ENCODE results near the gene CAMK4. TPM values are rescaled to one million over a fixed set of nuclear protein-coding genes. Genes with fewer than 3 reads are reported as not detected.

The CAMK4 gene
- polyA plus RNA-seq, 1 donor: 10.9 TPM

DNA sequence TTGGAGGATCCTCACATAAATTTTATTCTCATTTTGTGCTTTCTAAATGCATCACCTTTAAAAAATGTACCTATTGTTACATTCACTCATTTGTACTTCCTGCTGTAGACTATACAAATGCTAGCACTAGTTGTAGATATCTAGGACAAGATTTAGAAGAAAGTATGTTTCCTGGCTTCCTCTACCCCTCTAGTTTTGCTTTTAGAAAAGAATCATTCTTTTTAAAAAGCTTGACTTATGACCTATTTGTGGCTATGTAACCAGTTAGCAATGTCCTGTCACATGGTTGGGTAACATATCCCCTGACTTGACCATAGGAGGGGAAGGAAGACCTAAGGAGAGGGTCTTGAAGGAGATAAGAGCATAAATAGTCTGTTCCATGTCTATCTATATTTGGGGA lies 13.3 kb downstream of the CAMK4 start:
- no peak for DNase-seq
- no peaks in the 10 kb centered on the region for H3K36me3 ChIP-seq (ENCODE audit: control insufficient read depth, insufficient read depth, low read length)
- no peaks in the 10 kb centered on the region for H3K27me3 ChIP-seq (ENCODE audit: control insufficient read depth, insufficient read depth, low read length)
- no peaks in the 10 kb centered on the region for H3K9me3 ChIP-seq (ENCODE audit: control insufficient read depth, low read depth, low read length)
- H3K4me3 ChIP-seq (ENCODE audit: low read length): no peak overlapping the region
- no peak overlapping the region for H3K27ac ChIP-seq (ENCODE audit: low read length)
- H3K4me1 ChIP-seq (ENCODE audit: control insufficient read depth, insufficient read depth, low read length): no peaks in the 10 kb centered on the region

DNA sequence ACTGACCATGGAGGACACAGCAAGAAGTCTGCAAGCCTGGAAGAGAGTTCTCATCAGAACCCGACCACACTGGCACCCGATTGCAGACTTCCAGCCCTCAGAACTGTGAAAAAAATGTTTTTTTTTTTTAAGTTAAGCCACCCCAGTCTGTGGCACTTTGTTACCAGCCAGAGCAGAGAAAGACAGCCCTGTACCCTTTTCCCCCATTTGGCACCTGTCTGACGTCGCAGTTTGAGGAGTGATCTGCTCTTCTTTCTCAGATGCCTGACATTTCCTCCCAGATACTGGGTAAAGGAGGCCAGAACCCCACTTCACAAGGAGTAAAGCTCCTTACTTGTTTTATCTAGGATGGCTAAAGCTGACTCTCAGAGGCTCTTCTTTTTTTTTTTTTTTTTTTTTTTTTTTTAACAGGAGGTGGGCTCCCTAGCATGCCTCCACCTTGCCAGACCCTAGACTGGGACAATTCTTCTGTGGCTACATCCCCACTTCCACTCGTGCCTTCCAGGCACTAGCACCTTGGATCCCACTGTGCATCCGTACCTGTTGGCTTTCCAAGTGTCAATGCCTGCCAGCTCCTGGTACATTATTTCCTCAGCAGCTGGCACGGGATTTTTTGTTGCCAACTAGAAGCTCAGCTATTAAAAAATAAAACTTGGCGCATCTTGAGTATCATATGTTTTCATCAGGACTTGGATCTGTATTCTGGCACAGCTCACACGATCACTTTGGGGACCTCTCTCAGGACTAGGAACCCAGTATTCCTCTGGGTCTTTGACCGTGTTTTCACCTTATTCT lies 14.4 kb downstream of the CAMK4 start:
- Histone ChIP-seq H3K4me3 (ENCODE audit: low read length) (no peak overlapping the region), H3K36me3 (ENCODE audit: control insufficient read depth, insufficient read depth, low read length) (no peaks in the 10 kb centered on the region), H3K4me1 (ENCODE audit: control insufficient read depth, insufficient read depth, low read length) (no peaks in the 10 kb centered on the region), H3K9me3 (ENCODE audit: control insufficient read depth, low read depth, low read length) (no peaks in the 10 kb centered on the region), H3K27me3 (ENCODE audit: control insufficient read depth, insufficient read depth, low read length) (no peaks in the 10 kb centered on the region), H3K27ac (ENCODE audit: low read length) (no peak overlapping the region)
- DNase-seq: no peak
- whole genome bisulfite sequencing (ENCODE audit: insufficient coverage, low lambda C conversion rate): no CpG with 5 or more reads among the region's 10 CpGs

DNA sequence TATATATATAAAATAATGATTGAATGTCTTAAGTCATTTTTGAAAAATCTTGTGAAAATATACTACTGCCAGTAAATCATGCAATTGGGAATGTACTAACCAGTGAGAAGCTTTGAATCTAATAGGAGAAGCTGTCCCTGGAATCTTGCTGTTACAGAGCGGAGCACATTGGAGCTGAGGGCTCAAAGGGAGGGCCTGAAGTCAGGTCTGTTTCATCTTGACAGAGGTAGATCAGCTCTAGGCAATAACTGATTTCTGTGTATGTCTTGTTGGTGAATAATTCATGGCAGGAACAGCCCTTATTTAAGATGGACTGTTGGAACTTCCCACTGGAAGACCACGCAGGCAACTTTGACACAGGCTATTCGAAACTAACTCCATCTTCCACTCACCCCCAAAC lies 17.5 kb downstream of the CAMK4 start:
- Histone ChIP-seq H3K36me3 (ENCODE audit: control insufficient read depth, insufficient read depth, low read length) (no peaks in the 10 kb centered on the region), H3K27ac (ENCODE audit: low read length) (no peak overlapping the region), H3K4me1 (ENCODE audit: control insufficient read depth, insufficient read depth, low read length) (no peaks in the 10 kb centered on the region), H3K4me3 (ENCODE audit: low read length) (no peak overlapping the region), H3K27me3 (ENCODE audit: control insufficient read depth, insufficient read depth, low read length) (no peaks in the 10 kb centered on the region), H3K9me3 (ENCODE audit: control insufficient read depth, low read depth, low read length) (no peaks in the 10 kb centered on the region)
- WGBS (ENCODE audit: insufficient coverage, low lambda C conversion rate): no CpG with 5 or more reads among the region's 3 CpGs
- DNase-seq: no peak

DNA sequence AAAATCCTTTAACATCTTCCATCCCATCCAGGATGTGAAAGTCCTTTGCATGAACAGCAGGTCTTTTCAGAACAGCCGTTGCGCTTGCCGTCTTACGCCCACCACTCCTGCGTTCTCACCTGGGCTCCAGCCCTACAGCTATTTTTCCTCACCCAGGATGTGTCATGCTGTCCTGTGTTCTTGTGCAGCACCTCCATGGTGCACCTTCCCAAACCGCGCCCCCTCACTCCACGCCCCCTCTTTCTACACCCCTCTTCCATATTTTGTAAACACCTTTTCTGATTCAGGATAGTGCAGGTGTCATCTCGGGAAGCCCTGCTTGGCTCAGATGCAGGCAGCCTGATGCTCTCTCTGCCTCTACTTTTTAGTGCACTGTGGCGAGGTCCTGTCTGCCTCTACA lies 18.4 kb downstream of the CAMK4 start:
- DNase-seq: no peak

DNA sequence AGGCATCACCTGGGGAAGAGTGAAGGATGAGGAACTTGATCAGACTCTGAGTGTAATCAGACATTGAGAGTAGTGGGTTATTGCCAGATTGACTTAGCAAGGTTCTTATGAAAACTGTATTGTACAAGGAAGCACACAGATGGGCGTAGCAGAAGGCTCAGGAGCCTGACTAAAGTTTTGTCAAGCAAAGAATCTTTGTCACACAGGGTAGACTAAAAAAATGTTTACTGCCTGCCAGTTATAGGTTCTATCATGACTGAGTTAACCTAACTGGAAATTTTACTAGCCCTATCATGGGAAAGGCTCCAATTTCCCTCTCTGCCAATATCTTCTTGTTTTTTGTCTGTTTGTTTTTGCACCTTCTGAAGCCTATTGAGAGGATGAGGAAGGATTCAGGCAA lies 19.1 kb downstream of the CAMK4 start:
- no peak for DNase-seq
- H3K36me3 ChIP-seq (ENCODE audit: control insufficient read depth, insufficient read depth, low read length): no peaks in the 10 kb centered on the region

More for the DNA sequence above, 18.4 kb downstream of the CAMK4 start:
- Histone ChIP-seq H3K4me3 (ENCODE audit: low read length) (no peak overlapping the region), H3K27me3 (ENCODE audit: control insufficient read depth, insufficient read depth, low read length) (no peaks in the 10 kb centered on the region), H3K36me3 (ENCODE audit: control insufficient read depth, insufficient read depth, low read length) (no peaks in the 10 kb centered on the region), H3K27ac (ENCODE audit: low read length) (no peak overlapping the region), H3K9me3 (ENCODE audit: control insufficient read depth, low read depth, low read length) (no peaks in the 10 kb centered on the region), H3K4me1 (ENCODE audit: control insufficient read depth, insufficient read depth, low read length) (no peaks in the 10 kb centered on the region)
- WGBS (ENCODE audit: insufficient coverage, low lambda C conversion rate): 76% methylated on average over 3 of the region's 10 CpGs

DNA sequence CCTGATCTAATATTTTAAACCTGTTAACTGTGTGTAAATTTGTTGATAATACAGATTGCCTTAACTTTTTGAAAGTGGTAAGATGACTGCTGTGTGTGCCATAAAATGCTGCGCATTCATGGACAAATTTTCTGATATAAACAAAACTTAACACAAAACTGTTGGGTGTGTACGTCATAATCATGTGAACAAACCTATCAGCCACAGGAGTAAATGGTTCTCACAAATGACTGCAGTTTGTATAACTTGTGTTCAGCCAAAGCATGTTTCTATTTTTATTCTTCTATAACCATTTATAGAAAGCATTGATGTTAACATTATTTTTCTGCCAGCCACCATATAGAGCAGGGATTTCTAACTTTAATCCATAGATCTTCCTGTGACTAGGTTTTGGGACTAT lies 21.5 kb downstream of the CAMK4 start:
- Histone ChIP-seq H3K4me1 (ENCODE audit: control insufficient read depth, insufficient read depth, low read length) (no peaks in the 10 kb centered on the region), H3K4me3 (ENCODE audit: low read length) (no peak overlapping the region), H3K36me3 (ENCODE audit: control insufficient read depth, insufficient read depth, low read length) (no peaks in the 10 kb centered on the region), H3K9me3 (ENCODE audit: control insufficient read depth, low read depth, low read length) (no peaks in the 10 kb centered on the region), H3K27ac (ENCODE audit: low read length) (no peak overlapping the region), H3K27me3 (ENCODE audit: control insufficient read depth, insufficient read depth, low read length) (no peaks in the 10 kb centered on the region)
- no CpG with 5 or more reads among the region's 2 CpGs for WGBS (ENCODE audit: insufficient coverage, low lambda C conversion rate)
- no peak for DNase-seq

More for the DNA sequence above, 19.1 kb downstream of the CAMK4 start:
- Histone ChIP-seq H3K4me1 (ENCODE audit: control insufficient read depth, insufficient read depth, low read length) (no peaks in the 10 kb centered on the region), H3K27ac (ENCODE audit: low read length) (no peak overlapping the region), H3K27me3 (ENCODE audit: control insufficient read depth, insufficient read depth, low read length) (no peaks in the 10 kb centered on the region), H3K9me3 (ENCODE audit: control insufficient read depth, low read depth, low read length) (no peaks in the 10 kb centered on the region), H3K4me3 (ENCODE audit: low read length) (no peak overlapping the region)
- no CpG with 5 or more reads among the region's 1 CpG for WGBS (ENCODE audit: insufficient coverage, low lambda C conversion rate)

DNA sequence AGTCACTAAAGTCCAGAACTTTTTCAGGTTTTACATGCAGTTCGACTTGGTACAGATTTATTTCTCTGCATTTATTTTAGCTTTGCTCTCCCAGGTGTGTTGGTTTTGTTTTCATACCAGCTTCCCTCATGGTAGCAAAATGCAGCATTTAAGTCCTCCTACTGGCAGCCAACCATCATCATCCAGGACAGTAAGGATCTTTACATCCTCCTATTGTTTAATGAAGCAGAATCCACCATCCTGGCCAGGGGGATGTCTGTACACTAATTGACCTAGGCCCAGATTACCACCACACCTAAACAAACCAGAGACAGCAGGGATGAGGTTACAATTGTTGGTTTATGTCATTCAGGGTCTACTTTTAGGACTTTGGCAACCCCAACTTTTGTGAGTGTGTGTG lies 22.3 kb downstream of the CAMK4 start:
- no peaks in the 10 kb centered on the region for H3K27me3 ChIP-seq (ENCODE audit: control insufficient read depth, insufficient read depth, low read length)
- no peak overlapping the region for H3K4me3 ChIP-seq (ENCODE audit: low read length)
- H3K36me3 ChIP-seq (ENCODE audit: control insufficient read depth, insufficient read depth, low read length): no peaks in the 10 kb centered on the region
- no peak for DNase-seq
- H3K27ac ChIP-seq (ENCODE audit: low read length): no peak overlapping the region
- no peaks in the 10 kb centered on the region for H3K4me1 ChIP-seq (ENCODE audit: control insufficient read depth, insufficient read depth, low read length)
- H3K9me3 ChIP-seq (ENCODE audit: control insufficient read depth, low read depth, low read length): no peaks in the 10 kb centered on the region
- WGBS (ENCODE audit: insufficient coverage, low lambda C conversion rate): 100% methylated on average over 1 of the region's 1 CpG

DNA sequence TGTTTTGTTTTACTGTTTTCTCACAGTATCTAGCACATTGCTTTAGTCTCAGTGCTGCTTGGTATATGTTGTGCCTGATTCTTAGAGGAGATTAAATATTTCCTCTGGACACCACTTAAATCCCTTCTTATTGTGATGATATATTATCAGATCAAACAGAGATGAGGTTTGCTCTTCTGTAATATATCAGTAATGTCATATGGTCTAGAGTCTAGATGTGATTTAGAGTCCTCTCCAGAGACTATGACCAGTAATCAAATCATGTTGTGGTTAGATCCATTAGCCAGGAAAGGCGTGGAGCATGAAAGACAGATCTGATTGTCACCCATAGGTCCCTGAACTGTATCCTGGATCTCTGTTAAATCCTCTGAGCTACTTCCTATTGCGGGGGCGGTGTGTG lies 24.4 kb downstream of the CAMK4 start:
- Histone ChIP-seq H3K36me3 (ENCODE audit: control insufficient read depth, insufficient read depth, low read length) (no peaks in the 10 kb centered on the region), H3K27ac (ENCODE audit: low read length) (no peak overlapping the region), H3K27me3 (ENCODE audit: control insufficient read depth, insufficient read depth, low read length) (no peaks in the 10 kb centered on the region), H3K4me3 (ENCODE audit: low read length) (no peak overlapping the region), H3K9me3 (ENCODE audit: control insufficient read depth, low read depth, low read length) (no peaks in the 10 kb centered on the region), H3K4me1 (ENCODE audit: control insufficient read depth, insufficient read depth, low read length) (no peaks in the 10 kb centered on the region)
- WGBS (ENCODE audit: insufficient coverage, low lambda C conversion rate): no CpG with 5 or more reads among the region's 3 CpGs
- DNase-seq: no peak

DNA sequence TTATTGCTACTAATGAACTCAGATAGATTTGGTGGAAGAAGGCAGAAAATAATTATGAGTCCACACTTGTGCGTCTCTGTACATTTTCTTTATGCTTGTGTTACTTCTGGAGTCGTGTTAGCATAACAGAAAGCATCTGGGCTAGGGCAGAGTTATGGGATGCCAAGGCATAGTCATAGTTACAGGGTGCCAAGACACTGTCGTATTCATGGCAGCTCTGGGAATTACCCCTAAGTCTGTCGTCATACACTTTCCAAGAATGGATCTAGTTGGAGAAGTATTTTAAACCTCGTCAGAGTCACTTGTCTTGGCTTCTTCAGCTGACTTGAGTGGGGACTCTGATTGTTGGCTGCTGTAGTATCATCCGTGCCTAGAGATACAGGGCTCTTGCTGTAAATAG lies 27.7 kb downstream of the CAMK4 start:
- no peak overlapping the region for H3K4me3 ChIP-seq (ENCODE audit: low read length)
- H3K4me1 ChIP-seq (ENCODE audit: control insufficient read depth, insufficient read depth, low read length): no peaks in the 10 kb centered on the region
- H3K27me3 ChIP-seq (ENCODE audit: control insufficient read depth, insufficient read depth, low read length): no peaks in the 10 kb centered on the region
- H3K27ac ChIP-seq (ENCODE audit: low read length): no peak overlapping the region
- DNase-seq: no peak
- no CpG with 5 or more reads among the region's 6 CpGs for WGBS (ENCODE audit: insufficient coverage, low lambda C conversion rate)
- H3K36me3 ChIP-seq (ENCODE audit: control insufficient read depth, insufficient read depth, low read length): no peaks in the 10 kb centered on the region
- H3K9me3 ChIP-seq (ENCODE audit: control insufficient read depth, low read depth, low read length): no peaks in the 10 kb centered on the region

DNA sequence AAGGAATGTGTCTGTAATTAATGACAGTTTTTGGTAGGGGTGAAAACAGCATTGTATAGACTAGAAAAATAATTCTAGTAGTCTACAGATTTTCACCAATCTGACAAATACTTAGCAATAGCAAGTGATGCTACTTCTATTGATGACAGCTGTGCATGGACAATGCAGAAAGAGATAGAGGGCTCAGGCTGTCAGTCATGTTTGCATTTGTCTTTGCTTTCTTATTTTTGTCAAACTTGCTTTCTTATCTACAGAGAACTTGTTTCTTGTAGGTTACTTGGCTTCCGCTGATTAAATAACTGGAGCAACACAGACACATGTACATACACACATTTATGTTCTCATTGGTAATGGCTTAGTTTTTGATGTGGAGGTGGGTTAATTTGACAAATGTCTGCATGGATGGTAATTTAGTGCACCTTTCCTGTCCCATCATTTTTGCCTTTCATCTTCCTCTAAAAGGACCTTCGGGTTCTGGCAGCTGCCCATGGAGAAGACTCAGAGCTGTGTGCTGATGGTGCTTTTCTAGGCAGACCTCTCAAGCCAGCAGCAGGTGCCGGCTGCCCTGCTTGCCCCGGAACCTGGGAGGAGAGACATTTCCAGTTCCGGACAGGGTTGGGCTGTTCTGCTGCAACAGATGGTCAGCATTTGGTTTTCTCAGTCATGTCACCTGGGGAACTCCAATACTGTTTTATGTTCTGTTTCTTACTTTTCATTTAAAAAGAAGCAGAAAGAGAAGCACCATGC lies 28.8 kb downstream of the CAMK4 start:
- Histone ChIP-seq H3K27me3 (ENCODE audit: control insufficient read depth, insufficient read depth, low read length) (no peaks in the 10 kb centered on the region), H3K36me3 (ENCODE audit: control insufficient read depth, insufficient read depth, low read length) (no peaks in the 10 kb centered on the region), H3K4me3 (ENCODE audit: low read length) (no peak overlapping the region), H3K9me3 (ENCODE audit: control insufficient read depth, low read depth, low read length) (no peaks in the 10 kb centered on the region), H3K27ac (ENCODE audit: low read length) (no peak overlapping the region), H3K4me1 (ENCODE audit: control insufficient read depth, insufficient read depth, low read length) (no peaks in the 10 kb centered on the region)
- no peak for DNase-seq
- WGBS (ENCODE audit: insufficient coverage, low lambda C conversion rate): no CpG with 5 or more reads among the region's 5 CpGs

DNA sequence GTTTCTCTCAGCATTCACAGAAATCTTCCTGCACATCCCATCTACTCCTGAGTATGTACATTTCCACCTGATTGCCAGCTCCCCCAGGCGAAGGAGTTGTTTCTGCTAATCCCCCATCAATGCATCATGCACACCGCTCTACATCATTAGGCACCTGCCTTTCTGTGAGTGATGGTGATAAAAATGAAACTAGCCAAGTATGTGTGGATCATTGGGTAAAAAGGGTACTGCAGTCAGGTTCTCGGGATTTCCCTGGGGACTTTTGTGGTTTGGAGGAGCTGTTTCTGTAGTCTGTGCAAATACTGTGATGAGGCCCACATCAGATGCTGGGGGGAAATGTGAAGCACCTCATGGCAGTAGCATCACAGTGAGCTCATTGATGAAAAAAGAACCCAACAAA lies 30.4 kb downstream of the CAMK4 start:
- no peak for DNase-seq
- Histone ChIP-seq H3K36me3 (ENCODE audit: control insufficient read depth, insufficient read depth, low read length) (no peaks in the 10 kb centered on the region), H3K9me3 (ENCODE audit: control insufficient read depth, low read depth, low read length) (no peaks in the 10 kb centered on the region), H3K4me1 (ENCODE audit: control insufficient read depth, insufficient read depth, low read length) (no peaks in the 10 kb centered on the region), H3K4me3 (ENCODE audit: low read length) (no peak overlapping the region), H3K27ac (ENCODE audit: low read length) (no peak overlapping the region), H3K27me3 (ENCODE audit: control insufficient read depth, insufficient read depth, low read length) (no peaks in the 10 kb centered on the region)
- no CpG with 5 or more reads among the region's 3 CpGs for WGBS (ENCODE audit: insufficient coverage, low lambda C conversion rate)

Data from large intestine (tissue), 3 donors.